NCI-H1092 treated with DMSO at 0.1 percent for 48 hours (cell line): ENCODE results near the gene NFKBIB.
"Not testable (repeated sequence)": the region's sequence is repeated elsewhere in the genome, so short reads cannot be mapped to it uniquely, and the experiment has no call there.

Source experiments
- DNase-seq: peaks from one replicate; lab custom pipeline; 2025; lab: John Stamatoyannopoulos, UW

NFKBIB gene

GRCh38 chr19:38928391-38929001 lies 28.7 kb downstream of the NFKBIB start:
- DNase-seq, result no peak

GRCh38 chr19:38929929-38930775 lies 30.4 kb downstream of the NFKBIB start, which contains the start of gene SARS2:
SARS2 (minus strand) TSS chr19:38930763; CDS start chr19:38930736, 27 bp downstream.
- DNase-seq, result peak; percentile 91

- DNase-seq, result peak; percentile 95
Measured at GRCh38 chr19:38930776-38931520, 31.2 kb downstream of the NFKBIB start, which contains the start of gene MRPS12. MRPS12 (plus strand) TSS chr19:38930944; CDS start chr19:38931295, 351 bp downstream.

DNA sequence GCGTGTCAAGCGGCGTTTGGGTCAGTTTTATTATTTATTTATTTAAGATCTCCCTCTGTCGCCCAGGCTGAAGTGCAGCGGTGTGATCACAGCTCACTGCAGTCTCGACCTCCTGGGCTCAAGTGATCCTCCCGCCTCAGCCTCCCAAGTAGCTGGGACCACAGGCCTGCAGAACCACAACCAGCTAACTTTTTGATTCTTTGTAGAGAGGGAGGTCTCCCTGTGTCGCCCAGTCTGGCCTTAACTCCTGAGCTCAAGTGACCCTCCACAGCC lies 31.7 kb downstream of the NFKBIB start:
- DNase-seq, result no peak

- no peak for DNase-seq
Measured at GRCh38 chr19:38932425-38933179, 32.8 kb downstream of the NFKBIB start.

- DNase-seq, result no peak
Measured at GRCh38 chr19:38933544-38933943, 33.8 kb downstream of the NFKBIB start.

- DNase-seq, result no peak
Measured at GRCh38 chr19:38939957-38940356, 40.2 kb downstream of the NFKBIB start.

DNA sequence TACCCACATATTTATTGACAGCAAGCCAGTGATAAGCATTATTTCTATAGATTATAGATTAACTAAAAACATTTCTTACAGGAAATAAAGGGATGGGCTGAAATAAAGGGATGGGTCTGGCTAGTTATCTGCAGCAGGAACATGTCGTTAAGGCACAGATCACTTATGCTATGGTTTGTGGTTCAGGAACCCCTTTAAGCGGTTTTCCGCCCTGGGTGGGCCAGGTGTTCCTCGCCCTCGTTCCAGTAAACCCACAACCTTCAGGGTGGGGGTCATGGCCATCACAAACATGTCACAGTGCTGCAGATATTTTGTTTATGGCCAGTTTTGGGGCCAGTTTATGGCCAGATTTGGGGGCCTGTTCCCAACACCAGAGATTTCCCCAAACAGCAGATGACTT lies 41.7 kb downstream of the NFKBIB start:
- DNase-seq, result not testable (repeated sequence)

DNA sequence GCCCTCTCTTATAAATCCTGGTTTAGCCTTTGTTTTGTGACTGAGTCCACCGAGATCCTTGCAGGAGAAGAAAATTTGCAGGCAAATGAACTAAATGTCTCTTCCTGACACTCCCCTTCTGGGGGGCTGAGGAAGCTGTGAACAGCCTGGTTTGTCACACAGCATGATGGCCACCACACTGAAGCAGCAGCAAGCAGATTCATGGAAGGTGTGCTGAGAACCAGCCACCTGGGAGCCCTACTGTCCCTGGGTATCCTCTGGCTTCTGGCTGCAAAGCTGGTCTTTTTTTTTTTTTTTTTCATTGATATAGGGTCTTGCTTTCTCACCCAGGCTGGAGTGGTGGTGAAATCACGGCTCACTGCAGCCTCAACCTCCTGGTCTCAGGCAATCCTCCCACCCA lies 42.2 kb downstream of the NFKBIB start:
- no peak for DNase-seq

GRCh38 chr19:38942471-38943181 lies 42.9 kb downstream of the NFKBIB start:
- DNase-seq, result no peak

- DNase-seq, result peak; percentile 7
Measured at GRCh38 chr19:38944981-38945506, 45.3 kb downstream of the NFKBIB start.

DNA sequence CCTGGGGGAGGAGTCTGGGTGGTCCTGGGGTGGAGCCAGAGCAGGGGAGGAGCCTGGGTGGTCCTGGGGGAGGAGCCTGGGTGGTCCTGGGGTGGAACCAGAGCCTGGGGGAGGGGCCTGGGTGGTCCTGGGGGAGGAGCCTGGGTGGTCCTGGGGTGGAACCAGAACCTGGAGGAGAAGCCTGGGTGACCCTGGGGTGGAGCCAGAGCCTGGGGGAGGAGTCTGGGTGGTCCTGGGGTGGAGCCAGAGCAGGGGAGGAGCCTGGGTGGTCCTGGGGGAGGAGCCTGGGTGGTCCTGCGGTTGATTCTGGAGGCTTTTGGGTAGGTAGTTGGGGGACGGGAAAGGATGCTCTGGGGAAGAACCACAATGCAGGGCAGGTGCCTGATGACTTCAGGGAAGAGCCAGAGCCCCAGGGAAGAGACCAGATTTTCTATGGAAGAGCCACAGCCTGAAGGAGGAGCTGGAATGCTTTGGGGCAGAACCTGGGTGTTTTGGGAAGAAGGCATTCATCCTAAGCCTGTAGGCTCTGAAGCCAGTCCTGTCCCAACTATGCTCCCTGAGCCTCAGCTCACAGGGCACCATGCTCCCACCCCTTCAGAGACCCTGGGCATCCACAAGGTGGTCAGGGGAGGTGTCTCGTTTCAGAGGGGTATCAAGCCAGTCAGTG lies 45.9 kb downstream of the NFKBIB start:
- DNase-seq, result no peak

DNA sequence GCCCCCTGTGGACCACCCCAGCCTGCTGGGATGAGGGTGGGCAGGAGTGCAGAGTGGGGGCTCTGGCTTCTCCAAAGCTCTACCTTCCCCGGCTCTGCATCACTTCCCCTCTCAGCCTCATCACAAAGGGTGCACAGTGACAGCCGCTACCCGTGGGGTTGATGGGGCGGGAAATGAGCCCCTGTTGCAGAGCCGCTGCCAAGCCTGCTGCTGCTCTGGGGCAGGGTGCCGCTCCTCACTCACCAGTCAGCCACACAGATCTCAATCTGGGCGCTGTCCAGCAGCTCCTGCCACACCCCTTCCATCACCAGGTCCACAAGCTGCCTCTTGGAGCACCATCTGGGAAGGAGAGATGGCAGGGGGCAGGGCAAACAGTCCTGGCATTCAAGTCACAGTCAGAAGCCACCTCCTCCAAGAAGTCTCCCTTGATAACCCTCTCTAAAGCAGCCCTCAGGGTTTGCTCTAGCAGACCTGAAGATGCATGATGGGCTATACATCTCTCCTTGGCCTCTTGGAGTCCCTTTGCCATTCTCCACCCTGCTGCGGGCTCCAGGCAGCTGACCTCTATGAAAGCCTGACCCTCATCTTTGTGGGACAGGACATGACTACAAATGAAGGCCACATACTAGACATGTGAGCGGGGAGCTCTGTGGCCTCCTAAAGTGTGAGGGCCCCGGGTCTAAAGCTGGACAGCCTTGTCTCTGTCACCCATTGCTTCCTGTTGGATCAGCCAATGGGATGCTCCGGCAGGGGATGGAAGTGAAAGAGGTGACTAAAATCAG lies 46.7 kb downstream of the NFKBIB start:
- DNase-seq, result no peak

- peak; percentile 32 for DNase-seq
Measured at GRCh38 chr19:38949580-38950367, 50.0 kb downstream of the NFKBIB start.

GRCh38 chr19:38951187-38951586 lies 51.4 kb downstream of the NFKBIB start:
- DNase-seq, result no peak

GRCh38 chr19:38952395-38953165 lies 52.8 kb downstream of the NFKBIB start:
- DNase-seq, result peak; percentile 24

DNA sequence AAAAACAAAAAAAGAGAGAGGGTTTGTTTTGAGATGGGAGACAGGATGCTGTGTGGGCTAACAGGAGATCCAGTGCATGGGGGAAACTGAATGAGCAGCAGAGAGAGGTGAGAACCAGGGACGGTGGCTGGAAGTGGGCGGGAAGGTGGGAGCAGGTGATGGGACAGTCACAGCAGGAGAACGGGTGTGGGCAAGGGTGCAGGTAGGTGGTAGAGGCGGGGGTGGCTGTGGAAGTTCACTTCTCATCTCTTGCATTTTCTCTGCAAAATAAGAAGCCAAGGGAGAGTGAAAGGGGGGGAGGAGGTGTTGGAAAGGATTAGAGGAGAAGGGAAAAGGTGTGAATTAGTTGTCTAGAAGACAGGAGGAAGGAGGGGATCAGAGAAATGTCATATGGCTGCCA lies 53.9 kb downstream of the NFKBIB start:
- DNase-seq, result no peak

GRCh38 chr19:38956264-38956663 lies 56.5 kb downstream of the NFKBIB start:
- no peak for DNase-seq
